GM19023 (cell line): ENCODE results near the gene GPR107.
A peak's percentile ranks its signal among the peaks of the same experiment; 100 is the strongest.
"Not testable (repeated sequence)": the region's sequence is repeated elsewhere in the genome, so short reads cannot be mapped to it uniquely, and the experiment has no call there.

Experiments used
- ATAC-seq: cut with Tn5 transposase; IDR thresholded peaks from one replicate; pipeline ENCODE4 v1.9.1; 2021; ENCODE audit warnings: mild to moderate bottlenecking, moderate library complexity; ENCODE audit not compliant: unreplicated experiment

GPR107 gene

DNA sequence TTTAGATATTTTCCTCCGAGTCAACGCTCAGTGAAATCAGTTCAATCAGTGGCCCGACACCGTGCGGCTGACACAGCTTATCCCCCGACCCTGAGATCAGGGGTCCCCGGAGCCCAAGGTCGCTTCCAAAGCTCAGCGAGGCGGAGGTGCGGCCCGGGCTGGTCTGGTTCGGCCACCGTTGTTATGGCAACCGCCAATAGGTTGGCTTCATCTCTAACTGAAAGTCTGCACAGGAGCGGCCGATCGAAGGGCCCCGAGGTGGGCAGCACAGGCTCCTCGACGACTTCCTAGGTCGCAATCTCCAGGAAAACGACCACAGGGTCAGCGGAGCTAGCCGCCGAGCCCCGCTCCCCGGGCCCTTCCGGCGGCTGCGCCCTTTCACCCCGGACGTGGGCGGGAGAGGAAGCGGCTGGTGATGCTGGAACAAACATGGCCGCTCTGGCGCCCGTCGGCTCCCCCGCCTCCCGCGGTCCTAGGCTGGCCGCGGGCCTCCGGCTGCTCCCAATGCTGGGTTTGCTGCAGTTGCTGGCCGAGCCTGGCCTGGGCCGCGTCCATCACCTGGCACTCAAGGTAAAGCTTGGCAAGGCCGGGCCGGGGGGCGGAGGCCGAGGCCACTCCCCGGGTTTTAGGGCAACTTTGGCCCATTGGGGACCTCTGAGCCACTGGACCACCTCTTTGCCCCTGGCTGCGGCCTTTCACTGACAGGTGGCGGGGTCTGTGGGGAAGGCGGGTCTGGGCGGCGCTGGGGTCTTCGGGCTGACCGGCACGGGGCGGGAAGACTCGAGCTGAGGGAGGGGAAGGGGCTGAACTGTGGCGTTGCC lies at the start of gene GPR107:
Gene GPR107 (plus strand): TSS at position 403 of the 821 bp plus-strand sequence. CDS start 27 bp downstream, at position 430.
- peak; percentile 91 for ATAC-seq

DNA sequence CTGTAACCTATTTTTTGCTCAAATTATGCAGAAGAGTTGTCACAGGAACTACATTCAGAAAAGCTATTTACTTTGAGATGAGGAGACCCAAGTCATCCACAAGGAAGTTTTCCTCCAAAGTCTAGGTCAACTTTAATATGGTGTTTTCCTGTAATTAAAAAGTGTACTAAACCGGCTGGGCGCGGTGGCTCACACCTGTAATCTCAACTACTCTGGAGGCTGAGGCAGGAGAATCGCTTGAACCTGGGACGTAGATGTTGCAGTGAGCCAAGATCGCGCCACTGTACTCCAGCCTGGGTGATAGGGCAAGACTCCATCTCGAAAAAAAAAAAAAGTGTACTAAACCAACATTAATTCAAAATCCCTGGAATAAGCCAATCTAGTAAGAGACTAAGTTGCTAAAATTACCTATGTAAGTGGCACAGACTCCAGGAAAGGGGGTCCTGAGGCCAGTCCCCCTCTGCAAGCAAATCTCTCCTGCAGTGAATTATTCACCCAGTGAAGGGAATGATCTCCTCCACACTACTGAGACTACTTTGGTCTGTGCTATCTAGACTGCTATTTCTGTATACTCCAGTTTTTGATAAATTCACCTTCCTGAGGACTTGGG lies 49.7 kb upstream of the GPR107 start:
- no peak for ATAC-seq

DNA sequence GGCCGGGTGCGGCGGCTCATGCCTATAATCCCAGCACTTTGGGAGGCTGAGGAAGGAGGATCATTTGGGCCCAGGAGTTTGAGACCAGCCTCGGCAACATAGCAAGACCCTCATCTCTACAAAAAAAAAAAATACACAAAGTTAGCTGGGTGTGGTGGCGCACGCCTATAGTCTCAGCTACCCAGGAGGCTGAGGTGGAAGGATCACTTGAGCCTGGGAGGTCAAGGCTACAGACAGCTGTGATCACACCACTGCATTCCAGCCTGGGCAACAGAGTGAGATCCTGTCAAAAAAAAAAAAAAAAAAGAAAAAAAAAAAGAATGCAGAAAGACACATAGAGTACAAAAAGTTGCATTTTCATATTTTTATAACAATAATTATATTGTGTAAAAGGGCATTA lies 46.8 kb upstream of the GPR107 start:
- not testable (repeated sequence) for ATAC-seq

DNA sequence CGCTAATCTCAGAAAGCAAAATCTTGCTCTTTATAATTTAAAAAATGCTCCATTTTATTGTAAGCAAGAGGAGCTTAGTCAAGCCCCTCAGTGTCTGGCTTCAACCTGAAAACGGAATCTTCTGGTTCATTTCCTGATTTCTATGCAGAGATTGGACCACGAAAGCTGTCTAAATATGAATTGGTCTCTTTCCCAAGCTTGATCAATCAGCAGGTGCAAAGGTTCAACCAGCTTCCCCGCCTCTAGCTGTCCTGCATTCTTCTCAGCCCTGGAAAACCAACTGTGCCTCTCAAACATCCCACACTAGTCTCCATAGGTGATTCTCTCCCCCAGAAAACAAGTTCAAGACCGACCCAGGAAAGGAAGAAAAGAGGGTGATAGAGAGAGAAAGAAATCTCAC lies 45.2 kb upstream of the GPR107 start:
- no peak for ATAC-seq

DNA sequence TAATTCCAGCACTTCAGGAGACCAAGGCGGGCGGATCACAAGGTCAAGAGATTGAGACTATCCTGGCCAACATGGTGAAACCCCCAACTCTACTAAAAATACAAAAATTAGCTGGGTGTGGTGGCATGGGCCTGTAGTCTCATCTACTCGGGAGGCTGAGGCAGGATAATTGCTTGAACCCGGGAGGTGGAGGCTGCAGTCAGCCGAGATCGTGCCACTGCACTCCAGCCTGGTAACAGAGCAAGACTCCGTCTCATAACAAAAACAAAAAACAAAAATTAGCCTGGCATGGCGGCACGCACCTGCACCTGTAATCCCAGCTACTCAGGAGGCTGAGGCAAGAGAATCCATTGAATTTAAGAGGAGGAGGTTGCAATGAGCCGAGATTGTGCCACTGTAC lies 44.2 kb upstream of the GPR107 start:
- not testable (repeated sequence) for ATAC-seq

DNA sequence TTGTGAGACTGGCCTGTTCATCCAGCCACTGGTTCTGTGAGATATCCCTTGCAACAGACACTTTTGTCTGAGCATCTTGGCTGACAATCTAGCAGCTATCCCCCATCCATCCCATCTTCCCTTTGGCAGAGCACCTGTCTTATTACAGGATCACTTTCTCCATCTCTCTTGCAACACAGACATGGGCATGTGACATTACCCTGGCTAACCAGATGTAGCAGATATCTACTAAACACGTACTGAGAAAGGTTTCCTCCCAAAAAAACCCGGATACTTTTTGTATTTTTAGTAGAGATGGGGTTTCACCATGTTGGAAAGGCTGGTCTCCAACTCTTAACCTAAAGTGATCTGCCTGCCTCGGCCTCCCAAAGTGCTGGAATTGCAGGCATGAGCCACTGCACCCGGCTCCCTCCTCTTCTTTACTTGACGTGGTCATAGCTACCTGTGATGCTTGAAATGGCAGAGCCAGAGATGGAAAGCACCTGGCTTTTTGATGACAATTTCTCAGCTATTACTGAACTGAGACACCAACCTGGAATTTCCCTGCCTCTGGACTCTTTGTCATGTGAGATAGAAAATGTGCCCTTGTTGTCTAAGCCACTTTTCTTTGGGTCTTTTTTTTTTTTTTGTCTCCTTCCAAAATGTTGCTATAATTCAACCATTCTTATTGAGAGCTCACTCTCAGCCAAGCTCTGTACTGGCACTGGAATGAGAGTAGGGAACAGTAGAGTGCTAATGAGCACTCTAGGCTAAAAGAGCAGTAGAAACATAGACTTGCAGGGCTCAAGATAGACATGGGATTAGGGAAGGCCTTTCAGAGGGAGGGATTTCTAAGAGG lies 43.3 kb upstream of the GPR107 start:
- no peak for ATAC-seq

DNA sequence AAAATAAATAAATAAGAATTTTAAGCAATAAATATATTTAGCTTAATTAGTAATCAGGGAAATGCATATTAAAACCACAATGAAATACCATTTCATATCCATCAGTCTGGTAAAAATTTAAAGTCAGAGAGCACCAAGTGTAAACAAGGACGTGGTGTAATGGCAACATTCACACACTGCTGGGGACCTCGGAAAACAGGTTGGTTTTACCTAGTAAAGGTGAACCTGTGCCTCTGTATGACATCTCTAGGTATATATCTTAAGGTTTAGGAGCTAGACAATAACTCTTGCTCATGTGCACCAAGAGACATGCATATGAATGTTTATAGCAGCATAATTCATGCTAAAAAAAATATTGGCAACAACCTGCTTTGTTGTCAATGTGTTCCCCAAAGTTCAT lies 40.4 kb upstream of the GPR107 start:
- ATAC-seq, result no peak

DNA sequence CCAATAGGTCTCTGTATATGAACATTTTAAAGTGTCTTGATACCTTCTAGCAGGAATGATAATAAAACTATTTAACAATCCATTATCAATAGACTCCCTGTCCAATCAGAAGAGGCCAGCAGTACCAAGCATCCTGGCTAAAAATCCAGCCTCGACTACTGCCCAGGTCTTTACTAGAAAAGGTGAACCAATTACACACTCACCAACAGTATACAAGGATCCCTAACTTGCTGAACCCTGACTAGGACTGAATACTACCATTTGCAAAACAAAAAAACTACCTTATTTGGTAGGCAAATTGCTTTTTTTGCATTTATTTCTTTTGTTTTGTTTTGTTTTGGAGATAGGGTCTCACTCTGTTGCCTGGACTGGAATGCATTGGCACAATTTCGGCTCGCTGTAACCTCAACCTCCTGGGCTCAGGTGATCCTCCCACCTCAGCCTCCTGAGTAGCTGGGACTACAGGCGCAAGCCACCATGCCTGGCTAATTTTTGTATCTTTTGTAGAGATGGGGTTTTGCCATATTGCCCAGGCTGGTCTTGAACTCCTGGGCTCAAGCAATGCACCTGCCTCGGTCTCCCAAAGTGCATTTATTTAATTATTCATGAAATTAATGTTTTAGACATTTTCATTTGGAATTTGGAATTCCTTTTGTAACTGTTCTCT lies 38.2 kb upstream of the GPR107 start:
- no peak for ATAC-seq

DNA sequence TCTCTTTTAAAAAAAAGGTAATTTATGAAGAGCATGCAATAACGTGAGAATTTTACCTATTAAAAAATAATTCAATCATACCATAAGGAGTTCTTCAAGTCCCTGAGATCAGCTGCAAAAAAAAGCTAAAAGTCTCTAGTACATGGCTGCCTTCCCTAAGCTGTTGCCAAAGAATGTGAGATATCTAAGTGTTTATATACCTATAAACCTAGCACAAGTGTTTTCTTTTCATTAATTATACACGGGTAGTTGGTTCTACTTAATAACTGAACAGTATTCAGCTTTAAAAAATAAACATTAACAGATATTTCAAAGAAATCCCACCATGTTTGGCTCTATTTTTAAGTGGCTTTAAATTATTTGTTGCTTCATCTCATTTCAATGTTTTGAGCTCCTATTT lies 36.6 kb upstream of the GPR107 start:
- ATAC-seq, result no peak

DNA sequence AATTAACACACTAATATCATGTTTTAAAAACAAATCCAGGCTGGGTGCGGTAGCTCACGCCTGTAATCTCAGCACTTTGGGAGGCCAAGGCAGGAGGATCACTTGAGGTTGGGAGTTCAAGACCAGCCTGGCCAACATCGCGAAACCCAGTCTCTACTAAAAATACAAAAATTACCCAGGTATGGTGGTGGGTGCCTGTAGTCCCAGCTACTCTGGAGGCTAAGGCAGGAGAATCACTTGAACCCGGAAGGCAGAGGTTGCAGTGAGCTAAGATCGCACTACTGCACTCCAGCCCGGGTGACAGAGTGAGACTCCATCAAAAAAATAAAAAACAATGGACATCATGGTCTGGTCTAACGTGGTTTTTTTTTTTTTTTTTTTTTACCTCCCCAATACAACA lies 36.2 kb upstream of the GPR107 start:
- not testable (repeated sequence) for ATAC-seq

DNA sequence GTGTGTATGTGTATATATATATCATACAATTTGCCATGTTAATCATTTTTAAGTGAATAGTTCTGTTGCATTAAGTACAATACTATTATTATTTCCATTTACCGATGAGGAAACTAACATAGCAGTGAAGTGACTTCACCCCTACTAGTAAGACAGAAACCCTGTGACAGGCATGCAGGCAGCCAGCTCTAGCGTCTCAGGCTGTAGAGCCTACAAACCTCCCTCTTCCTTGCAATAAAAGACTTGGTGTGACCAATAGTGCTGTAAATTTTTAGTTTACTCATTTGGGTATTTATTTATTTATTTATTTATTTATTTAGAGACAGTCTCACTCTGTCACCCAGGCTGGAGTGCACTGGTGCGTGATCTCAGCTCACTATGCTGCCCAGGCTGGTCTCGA lies 35.4 kb upstream of the GPR107 start:
- ATAC-seq, result no peak

DNA sequence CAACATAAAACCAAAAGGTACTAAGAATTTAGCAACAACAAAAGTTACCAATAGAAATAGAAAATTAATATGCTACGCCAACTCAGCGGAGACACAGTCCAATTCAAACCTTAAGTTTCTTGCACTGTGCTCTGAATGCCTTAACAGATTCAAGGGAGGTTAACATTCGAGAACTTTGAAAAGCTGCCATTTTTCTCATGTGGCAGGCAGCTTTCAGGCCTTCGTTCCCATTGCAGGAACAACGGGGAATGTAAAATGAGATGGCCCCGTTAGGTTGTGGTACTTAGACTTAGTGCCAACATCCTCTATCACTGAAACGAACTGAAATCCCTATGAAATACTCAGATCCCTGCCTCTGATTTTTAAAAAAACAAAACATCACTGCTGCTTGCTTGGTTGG lies 33.1 kb upstream of the GPR107 start:
- ATAC-seq, result no peak

DNA sequence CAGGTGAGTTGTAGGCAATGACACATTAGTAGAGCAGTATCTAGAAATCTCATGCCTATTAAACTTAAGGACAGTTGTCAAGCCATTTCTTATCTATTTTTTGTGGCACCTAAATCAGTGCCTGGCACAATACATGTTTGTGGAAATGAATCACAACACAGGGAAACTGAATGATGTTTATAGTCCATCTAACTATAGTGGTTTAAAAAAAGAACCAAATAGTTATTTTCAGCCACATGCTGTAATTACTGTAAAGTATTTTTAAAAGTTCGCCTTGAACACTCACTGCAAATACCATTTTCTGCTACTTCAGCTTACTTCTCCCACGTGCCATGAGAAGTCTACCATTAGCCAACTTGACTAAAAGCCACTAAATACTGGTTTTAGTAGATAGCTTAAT lies 32.6 kb upstream of the GPR107 start:
- ATAC-seq, result no peak

DNA sequence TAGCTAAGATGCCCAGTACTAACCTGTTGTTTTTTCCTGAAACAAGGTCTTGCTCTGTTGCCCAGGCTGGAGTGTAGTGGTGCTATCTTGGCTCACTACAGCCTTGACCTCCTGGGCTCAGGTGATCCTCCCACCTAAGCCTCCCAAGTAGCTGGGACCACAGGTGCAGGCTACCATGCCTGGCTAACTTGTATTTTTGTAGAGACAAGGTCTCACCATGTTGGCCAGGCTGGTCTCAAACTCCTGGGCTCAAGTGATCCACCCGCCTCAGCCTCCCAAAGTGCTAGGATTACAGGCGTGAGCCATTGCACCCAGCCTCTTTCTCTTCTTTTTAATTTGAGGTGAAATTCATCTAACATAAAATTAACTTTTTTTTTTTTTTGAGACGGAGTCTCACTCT lies 31.9 kb upstream of the GPR107 start:
- ATAC-seq, result not testable (repeated sequence)

DNA sequence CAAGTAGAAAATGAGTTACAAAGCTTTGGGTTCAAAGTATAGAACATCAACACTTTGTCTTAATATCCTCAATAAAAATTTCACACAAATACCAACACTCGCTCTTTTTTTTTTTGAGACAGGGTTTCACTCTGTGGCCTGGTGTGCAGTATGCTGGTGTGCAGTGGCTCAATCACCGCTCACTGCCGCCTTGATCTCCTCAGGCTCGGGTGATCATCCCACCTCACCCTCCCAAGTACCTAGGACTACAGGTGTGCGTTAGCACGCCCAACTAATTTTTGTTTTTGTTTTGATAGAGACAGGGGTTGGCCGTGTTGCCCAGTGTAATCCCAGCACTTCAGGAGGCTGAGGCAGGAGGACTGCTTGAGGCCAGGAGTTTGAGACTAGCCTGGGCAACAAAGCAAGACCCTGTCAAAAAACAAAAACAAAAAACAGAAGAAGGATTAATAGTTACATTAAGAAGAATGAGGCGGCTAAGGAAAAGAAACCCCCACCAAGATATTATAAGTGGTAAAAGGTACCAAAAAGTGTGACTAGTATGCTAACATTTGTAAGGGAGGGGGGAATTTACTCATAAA lies 31.1 kb upstream of the GPR107 start:
- peak; percentile 12 for ATAC-seq

DNA sequence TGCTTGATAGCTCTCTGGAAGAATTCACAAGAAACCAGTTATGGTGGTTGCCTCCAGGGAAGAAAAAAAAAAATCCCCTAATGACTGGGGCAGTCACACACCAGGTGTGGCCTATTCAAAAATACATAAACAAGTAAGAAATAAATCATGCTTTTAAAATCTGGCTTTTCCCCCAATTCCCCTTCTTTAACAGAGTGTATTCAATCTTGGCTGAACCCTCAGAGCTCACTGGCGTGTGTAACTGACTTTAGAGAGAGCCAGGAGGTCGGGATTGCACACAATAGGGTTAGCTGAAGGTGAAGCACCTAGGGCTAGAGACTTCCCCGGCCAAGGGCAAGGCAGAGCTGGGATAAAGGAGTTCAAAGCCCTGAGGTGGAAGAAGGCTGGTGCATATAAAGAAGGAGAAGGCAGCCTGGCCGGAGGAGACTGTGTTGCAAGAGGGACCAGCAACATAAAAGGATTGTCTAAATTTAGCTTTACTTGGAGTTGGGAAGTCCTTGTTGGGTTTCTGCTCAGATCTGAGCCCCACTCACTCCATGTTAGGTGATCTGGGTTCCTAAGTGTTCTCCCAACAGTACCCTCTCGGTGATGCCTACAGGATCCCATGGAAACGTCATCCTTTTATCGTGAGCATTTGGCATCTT lies 30.4 kb upstream of the GPR107 start:
- ATAC-seq, result peak; percentile 46

DNA sequence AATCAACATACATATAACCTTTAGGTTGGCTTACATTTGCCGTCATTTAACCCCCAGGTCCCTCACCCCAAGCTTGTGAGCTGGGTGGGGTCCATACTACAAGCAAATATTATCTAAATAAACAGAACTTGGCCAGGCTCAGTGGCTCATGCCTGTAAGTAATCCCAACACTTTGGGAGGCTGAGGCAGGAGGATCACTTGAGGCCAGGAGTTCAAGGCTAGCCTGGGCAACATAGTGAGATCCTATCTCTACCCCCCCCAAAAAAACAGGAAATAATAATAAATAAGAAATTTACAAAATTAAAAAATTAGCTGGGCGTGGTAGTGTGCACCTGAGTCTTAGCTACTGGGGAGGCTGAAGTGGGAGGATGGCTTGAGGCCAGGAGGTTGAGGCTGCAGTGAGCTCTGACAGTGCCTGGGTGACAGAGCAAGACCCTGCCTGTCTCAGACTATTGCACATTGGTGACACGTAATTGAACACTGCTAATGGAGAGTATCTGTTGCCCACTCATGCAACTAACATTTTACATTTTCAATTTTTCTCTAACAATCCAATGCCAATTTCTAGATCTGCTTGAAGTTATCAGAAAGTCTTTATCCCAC lies 29.6 kb upstream of the GPR107 start:
- ATAC-seq, result no peak

DNA sequence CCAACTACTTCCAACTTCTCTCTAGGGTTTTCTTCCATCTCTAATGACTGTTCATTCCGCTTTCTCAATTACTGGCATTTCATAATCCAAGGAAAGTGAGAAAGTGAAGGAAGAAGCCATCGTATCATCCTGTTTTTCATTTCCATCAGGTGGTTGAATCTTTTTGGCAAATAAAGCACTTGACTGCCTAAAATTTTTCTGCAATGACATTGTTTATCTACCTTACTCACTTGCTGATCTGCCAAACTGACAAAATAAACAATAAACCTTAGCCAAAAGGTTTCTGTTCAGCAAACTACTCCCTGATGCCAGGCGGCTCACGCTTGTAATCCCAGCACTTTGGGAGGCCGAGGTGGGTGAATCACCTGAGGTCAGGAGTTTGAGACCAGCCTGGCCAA lies 29.1 kb upstream of the GPR107 start:
- no peak for ATAC-seq

DNA sequence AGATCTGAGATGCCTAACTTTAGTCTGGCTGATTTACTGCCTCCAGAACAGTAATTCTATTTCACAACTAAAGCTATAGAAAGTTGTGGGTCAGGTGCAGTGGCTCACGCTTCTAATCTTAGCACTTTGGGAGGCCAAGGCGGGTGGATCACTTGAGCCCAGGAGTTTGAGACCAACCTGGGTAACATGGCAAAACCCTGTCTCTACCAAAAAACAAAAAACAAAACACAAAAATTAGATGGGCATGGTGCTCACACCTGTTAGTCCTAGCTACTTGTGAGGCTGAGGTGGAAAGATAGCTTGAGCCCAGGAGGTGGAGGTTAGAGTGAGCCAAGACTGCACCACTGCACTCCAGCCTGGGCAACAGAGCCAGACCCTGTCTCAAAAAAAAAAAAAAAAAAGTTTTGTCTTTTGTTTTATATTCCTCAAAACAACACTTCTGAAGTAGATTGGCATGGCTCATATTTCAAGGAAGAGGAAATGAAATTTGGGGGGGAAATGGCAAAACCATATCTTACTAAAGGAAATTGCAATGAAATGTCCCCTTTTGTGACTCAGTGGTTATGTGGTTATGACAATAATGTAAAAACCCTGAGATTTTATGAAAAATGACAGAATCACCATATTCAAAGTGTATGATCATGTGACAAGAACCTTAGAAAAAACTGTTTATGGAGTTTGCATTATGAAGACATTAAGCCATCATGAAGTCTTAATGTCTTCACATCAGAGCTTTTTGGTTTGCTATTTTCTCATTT lies 26.9 kb upstream of the GPR107 start:
- ATAC-seq, result no peak
